Head of caudate nucleus (tissue), 42 donors: Measurements from ENCODE around the gene ENO2.
"Not testable (repeated sequence)": the region's sequence is repeated elsewhere in the genome, so short reads cannot be mapped to it uniquely, and the experiment has no call there.

Source experiments
- DNase-seq, 42 donors: peaks; one replicate each; pipeline versions ENCODE4 v3.0.0 to v3.0.0-alpha.2; 2020 to 2021; ENCODE audit warnings: mixed read lengths in 7 of 42
- intact Hi-C: fragments of 100-400 bp; cut with DNase I; formaldehyde crosslinking; loops from one replicate; pipeline ENCODE4 v1.15.0; 2022

The ENO2 gene

DNA sequence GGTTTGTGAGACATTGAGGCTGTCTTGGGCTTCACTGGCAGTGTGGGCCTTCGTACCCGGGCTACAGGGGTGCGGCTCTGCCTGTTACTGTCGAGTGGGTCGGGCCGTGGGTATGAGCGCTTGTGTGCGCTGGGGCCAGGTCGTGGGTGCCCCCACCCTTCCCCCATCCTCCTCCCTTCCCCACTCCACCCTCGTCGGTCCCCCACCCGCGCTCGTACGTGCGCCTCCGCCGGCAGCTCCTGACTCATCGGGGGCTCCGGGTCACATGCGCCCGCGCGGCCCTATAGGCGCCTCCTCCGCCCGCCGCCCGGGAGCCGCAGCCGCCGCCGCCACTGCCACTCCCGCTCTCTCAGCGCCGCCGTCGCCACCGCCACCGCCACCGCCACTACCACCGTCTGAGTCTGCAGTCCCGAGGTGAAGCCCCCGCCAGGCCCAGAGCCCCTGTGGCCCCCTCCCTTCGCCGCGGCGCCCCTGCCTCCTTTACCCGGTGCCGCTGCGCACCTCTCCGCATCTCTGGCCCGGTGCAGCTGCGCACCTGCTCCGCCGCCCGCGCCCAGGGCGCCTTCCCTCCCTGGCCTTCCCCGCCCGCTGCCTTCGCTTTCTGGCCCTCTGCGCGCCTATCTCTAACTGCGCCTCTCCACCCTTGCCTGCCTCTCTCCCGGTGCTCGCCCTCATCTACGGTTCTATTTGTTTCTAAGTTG is at the start of gene ENO2:
Gene ENO2, plus strand, starts transcription at position 335 of the 701 bp plus-strand sequence. CDS start 1,253 bp downstream, outside the sequence.
- intact Hi-C loops = no loop called here
- peak; percentile 73 to 97 (median 91) for DNase-seq

GRCh38 chr12:6865307-6865706 is 49.1 kb upstream of the ENO2 start:
- intact Hi-C loops, DNase-seq: not testable (repeated sequence)

DNA sequence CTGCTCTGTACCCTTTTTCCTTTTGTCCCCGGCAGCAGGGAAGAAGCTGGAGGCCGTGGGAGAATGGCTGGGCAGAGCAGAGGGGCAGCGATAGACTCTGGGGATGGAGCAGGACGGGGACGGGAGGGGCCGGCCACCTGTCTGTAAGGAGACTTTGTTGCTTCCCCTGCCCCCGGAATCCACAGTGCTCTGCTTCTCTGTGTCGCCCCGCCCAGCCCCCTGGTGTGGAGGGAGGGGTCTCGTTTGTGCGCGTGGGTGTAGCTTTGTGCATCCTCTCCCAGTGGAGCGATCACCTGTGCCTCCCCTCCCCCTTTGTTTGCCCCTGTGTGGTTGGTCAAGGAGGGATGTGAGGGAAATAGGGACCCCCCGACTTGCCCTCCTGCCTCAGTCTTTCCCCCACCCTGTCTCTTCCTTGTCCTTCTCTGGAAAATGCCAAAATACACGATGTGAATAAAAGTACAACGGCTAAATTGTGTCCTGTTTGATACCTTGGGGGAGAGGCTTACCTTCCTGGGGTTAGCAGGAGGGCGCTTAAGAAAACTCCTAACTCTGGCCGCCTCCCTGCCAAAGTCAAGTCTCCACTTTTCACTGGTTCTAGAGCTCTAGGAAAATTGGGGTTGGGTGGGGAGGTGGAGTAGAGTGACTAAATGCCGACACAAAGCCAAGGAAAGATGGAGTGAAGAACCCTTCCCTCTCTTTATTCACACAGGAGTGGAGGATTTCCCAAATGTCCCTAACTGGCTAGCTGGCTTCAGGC is 48.0 kb upstream of the ENO2 start:
- intact Hi-C loops = no loop called here
- no peak for DNase-seq

GRCh38 chr12:6866920-6867412 is 47.4 kb upstream of the ENO2 start:
- intact Hi-C loops = no loop called here
- peak in 10 of 42 donors; percentile 19 to 59 (median 41) for DNase-seq

DNA sequence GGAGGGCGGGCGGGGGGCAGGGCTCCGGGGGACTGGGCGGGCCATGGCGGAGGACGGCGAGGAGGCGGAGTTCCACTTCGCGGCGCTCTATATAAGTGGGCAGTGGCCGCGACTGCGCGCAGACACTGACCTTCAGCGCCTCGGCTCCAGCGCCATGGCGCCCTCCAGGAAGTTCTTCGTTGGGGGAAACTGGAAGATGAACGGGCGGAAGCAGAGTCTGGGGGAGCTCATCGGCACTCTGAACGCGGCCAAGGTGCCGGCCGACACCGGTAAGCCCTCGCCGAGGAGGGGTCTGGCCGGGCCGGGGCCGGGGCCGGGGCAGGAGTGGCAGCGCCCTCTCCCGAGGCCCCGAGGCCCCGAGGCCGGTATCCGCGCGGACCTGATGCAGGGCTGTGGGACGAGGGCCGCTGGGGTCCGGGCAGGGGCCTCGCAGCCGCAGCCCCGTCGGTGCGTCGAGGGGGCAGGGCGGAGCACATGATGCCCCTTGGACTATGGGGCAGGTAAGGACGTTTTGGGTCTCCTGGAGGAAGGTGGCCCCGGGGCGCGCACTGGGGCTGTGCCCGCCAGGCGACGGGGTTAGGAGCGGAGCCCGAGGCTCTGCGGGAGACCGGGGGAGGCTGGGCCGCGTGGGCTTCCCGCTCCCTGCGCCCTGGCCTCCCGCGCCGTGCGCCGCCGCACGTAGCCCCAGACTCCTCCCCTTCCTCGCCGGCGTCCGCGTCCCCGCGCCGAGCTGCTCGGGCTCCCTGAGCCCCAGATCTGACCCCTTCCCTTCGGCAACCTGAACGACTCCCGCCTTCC is 46.8 kb upstream of the ENO2 start, which contains the start of gene TPI1:
Gene TPI1, plus strand, starts transcription at position 119 of the 798 bp plus-strand sequence. Its CDS starts 36 bp downstream, at position 155.
- DNase-seq = peak; percentile 64 to 96 (median 90)
- intact Hi-C loops = no loop called here

DNA sequence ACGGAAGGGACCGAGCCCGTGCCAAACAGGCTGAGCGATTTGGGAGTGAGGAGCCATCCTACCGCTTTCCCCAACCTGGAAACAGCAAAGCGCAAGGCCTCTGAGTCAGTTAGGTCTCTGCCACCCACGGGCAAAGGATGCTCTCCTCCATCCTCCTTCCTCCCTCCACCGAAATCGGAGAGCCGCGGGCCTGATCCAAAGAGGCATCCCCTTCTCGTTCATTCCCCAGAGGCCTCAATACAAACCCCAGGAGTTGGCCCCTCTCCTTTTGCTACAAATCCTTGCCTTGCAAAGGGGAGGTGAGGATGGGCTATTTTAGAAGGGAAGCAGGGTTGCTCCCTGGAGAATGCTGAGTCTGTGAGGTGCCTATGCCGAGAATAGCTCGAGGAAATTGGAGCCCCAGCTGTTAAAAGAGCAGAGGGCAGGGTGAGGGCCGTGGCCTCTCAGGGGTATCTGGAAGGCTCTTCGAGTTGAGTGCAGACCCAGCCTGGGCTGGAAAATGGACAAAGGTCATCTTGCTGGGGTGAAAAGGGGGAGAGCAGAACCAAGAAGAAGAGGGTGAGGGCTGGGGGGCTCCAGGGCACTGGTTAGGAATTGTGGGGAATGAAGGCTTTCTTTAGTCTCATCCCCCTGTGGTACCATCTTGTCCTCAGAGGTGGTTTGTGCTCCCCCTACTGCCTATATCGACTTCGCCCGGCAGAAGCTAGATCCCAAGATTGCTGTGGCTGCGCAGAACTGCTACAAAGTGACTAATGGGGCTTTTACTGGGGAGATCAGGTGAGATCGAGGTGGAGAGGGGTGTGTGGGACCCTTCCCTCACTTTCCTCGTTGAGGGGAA is 46.0 kb upstream of the ENO2 start:
- peak in 9 of 42 donors; percentile 17 to 78 (median 31) for DNase-seq
- intact Hi-C loops = no loop called here

DNA sequence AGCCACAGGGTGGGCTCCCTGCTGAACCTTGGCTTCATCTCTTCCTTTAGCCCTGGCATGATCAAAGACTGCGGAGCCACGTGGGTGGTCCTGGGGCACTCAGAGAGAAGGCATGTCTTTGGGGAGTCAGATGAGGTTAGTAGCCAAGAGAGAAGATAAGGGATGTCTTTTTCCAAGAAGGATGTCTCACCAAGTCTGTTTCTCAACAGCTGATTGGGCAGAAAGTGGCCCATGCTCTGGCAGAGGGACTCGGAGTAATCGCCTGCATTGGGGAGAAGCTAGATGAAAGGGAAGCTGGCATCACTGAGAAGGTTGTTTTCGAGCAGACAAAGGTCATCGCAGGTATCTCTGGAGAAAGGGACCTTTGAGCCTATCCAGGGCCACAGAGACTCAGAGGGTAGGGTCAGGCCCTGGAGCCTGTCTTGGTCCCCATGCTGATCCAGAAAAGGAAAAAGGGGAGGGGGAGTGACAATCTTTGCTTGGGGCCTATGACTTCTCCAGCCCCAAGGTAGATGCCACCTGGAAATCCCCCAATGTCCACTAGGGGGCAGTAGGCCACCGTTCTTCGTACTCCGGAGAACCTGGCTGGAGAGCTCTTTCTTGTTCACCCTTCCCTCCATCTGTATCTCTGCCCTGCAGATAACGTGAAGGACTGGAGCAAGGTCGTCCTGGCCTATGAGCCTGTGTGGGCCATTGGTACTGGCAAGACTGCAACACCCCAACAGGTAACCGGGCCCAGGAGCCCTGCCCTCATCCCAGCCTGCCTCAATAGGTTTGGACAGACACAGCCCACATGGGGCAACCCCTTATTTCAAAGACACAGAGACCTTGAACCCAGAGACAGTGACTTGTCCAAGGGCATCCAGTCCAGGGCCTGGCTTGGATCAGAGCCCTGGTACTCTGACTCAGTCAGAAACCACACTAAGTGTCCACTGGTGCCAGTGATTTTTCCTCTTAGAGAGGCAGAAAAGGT is 45.0 kb upstream of the ENO2 start:
- DNase-seq = peak; percentile 53 to 94 (median 85)
- intact Hi-C loops = no loop called here

- intact Hi-C loops = not testable (repeated sequence)
- peak in 1 of 42 donors; percentile 21 for DNase-seq
Observed at GRCh38 chr12:6870304-6870703, 44.1 kb upstream of the ENO2 start.

GRCh38 chr12:6871052-6871957 is 43.1 kb upstream of the ENO2 start:
- intact Hi-C loops = no loop called here
- DNase-seq = no peak

DNA sequence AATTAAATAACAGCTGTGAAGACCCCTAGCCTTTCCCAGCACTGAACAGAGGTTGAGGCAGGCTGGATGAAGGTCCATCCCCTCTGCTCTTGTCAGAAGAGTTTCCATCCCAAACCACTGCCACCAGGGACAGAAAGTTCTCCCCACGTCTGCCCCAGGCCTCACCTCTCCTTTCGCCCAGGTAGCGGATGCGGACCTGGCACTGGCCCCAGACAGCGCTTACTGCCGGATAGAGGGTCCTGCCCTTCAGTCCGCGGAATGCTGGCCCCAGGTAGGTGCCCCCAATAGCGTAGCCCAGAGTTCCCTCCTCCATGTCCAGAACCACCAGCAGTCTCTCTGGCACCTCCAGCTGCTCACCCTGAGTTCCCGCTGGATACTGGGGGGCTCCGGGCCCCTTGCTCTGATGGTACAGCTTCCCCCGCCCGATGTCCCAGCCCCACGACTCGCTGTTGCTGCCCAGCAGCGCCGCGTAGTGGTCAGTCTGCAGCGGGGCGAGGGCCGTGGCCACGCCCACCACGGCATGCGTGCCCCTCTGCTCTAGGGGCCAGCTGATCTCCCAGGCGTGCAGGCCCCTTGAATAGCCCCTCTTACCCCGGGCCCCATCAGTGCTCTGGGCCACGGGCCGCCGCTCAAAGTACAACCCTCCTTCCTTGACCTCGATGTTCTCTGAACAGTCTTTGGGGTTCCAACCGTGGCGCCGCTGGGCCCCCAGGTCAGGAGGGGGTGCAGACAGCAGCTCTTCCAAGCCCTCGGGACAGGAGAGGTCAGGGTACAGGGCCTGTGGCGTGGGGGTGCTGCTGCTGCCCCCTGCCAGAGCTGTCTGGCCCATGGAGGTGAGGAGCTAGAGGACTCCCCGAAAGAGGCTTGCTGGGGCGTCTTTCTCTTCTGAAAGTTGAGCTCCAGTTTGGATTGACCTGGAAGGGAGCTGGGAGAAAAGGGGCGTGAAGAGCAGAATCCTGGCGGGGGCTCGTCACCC is 42.0 kb upstream of the ENO2 start:
- intact Hi-C loops = loop anchor here (2.0 kb wide), 1 partner anchor 18 kb away; no protein-coding TSS in a partner anchor
- DNase-seq = peak; percentile 65 to 92 (median 84)

DNA sequence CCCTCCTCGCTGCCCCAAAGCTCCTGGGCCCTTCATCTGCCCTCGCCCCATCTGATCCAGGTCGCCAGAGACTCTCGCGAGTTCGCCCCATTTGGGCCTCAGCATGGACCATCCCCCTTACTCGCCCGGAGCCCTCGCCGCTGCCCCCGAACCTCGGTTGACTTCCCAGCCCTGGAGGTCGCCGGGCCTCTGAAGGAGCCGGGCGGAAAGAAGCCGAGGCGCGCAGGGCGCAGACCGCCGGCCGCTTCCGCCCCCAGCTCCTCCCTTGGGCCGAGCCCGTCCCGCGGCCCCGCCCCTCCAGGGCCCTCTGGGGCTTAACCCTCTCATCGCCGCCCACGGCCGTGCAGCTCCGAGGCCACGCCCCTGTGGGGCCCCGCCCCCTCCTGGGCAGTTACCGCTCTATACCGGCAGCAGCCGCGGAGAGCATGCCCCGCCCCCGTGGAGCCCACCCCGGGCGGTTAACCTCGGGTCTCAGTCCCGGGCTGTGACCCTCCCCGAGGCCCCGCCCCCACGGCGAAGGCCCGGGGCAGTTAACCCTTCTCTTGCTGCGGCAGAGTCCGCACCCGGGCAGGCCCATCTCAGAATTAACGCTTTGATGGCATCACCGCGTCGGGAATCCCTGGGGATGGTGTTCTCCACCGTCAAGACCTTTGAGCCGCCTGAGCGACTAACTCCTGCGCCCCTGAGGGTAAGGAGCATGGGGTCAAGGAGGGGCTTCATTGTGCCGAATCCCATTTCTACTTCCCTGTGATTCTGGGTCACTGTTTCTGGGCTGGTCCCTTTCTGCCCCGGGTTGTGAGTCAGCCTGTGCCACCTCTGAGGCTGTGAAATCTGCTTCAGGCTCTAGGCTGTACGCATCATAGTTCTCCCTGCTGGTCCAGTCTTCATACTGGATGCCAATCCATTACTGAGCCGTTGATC is 41.0 kb upstream of the ENO2 start, which contains the start of gene SPSB2:
Gene SPSB2, minus strand, starts transcription at position 210 of the 921 bp plus-strand sequence. CDS start 402 bp downstream, outside the sequence.
- intact Hi-C loops = loop anchor here (2.0 kb wide), 1 partner anchor 17 kb away; no protein-coding TSS in a partner anchor
- peak; percentile 85 to 98 (median 96) for DNase-seq

GRCh38 chr12:6874015-6874368 is 40.4 kb upstream of the ENO2 start:
- intact Hi-C loops, DNase-seq: not testable (repeated sequence)

GRCh38 chr12:6879824-6880223 is 34.6 kb upstream of the ENO2 start:
- DNase-seq, intact Hi-C loops: not testable (repeated sequence)

DNA sequence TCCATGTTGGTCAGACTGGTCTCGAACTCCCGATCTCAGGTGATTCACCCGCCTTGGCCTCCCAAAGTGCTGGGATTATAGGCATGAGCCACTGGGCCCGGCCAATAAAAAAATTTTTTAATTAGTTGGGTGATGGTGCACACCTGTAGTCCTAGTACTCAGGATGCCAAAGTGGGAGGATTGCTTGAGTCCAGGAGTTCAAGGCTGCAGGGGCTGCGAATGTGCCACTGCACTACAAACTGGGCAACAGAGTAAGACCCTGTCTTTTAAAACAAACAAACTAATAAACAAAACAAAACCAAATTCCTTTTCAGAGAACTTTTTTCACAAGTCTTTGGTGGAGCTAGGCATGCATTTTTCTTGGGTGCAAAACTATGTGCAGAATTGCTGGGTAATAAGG is 31.1 kb upstream of the ENO2 start:
- intact Hi-C loops = no loop called here
- DNase-seq = no peak
